Stomach (tissue), 9 donors: ENCODE data around the gene SHF. TPM values are rescaled to one million over a fixed set of nuclear protein-coding genes. Genes with fewer than 3 reads are reported as not detected.

Experiments used
- DNase-seq, 2 donors: peaks; one replicate each; pipeline versions ENCODE4 v3.0.0 to v3.0.0-alpha.2; 2013 to 2019
- H3K27ac ChIP-seq, 5 donors: fragments of 200-600 bp in 4 of 5; sonication (generic) in 4 of 5; one replicate each; pipeline ENCODE4 v1.5.1; 2013 to 2019; ENCODE audit warnings: mild to moderate bottlenecking in 1 of 5, moderate library complexity in 1 of 5
- H3K27me3 ChIP-seq, 3 donors: fragments of 200-600 bp; sonication (generic); one replicate each; pipeline ENCODE4 v1.5.1; 2017 to 2019; ENCODE audit warnings: mixed run types in 1 of 3
- H3K36me3 ChIP-seq, 4 donors: fragments of 200-600 bp; sonication (generic); 1 replicate in 3 of 4; 2 replicates in 1 of 4; pipeline ENCODE4 v1.5.1; 2016 to 2019
- H3K4me1 ChIP-seq, 4 donors: fragments of 200-600 bp; sonication (generic); one replicate each; pipeline ENCODE4 v1.5.1; 2016 to 2019
- H3K4me3 ChIP-seq, 4 donors: fragments of 200-600 bp; sonication (generic) in 3 of 4; one replicate each; pipeline ENCODE4 v1.5.1; 2016 to 2019; ENCODE audit warnings: mild to moderate bottlenecking in 1 of 4
- H3K9me3 ChIP-seq, 4 donors: fragments of 200-600 bp; sonication (generic); one replicate each; pipeline ENCODE4 v1.5.1; 2016 to 2019
- EP300 ChIP-seq: sonication (generic); formaldehyde crosslinking; IDR thresholded peaks from one replicate; pipeline ENCODE4 v1.6.1; 2017; ENCODE audit warnings: antibody characterized with exemption
- POLR2A ChIP-seq, 4 donors: fragments of 450-650 bp; IDR thresholded peaks; one replicate each; pipeline ENCODE4 v1.6.1; 2016; ENCODE audit warnings: antibody characterized with exemption in 4 of 4, control low read depth in 2 of 4, mild to moderate bottlenecking in 1 of 4, moderate library complexity in 1 of 4
- POLR2AphosphoS5 ChIP-seq, 3 donors: sonication (generic); formaldehyde crosslinking; IDR thresholded peaks; one replicate each; pipeline ENCODE4 v1.6.1; 2016; ENCODE audit warnings: antibody characterized with exemption in 3 of 3
- WGBS, 5 donors: extraction: QIAGEN DNeasy Blood & Tissue Kit in 3 of 5; methylation state at CpG; one replicate each; pipeline versions ENCODE4 v1.1.5 to v1.1.7; 2013 to 2018; 5-methylcytosine and 5-hydroxymethylcytosine counted together
- intact Hi-C: fragments of 100-400 bp; cut with DNase I; formaldehyde crosslinking; loops from one replicate; pipeline ENCODE4 v1.15.1; 2023; ENCODE audit warnings: low total_unique reads
- polyA plus RNA-seq, 3 donors: library from polyadenylated mRNA; stranded (reverse); fragments of 200-250 nt; gene quantifications; one replicate each; pipeline ENCODE4 v1.2.3, GENCODE V29; 2013
- total RNA-seq, 5 donors: library from RNA; depleted of rRNA; stranded (reverse); fragments of >200 nt; gene quantifications; one replicate each; pipeline versions ENCODE4 v1.1.0 to v1.2.3, GENCODE V29; 2014 to 2016
- TF ChIP-seq, protein P1 (sequence below), 7 experiments: fragments of 450-650 bp in 4 of 7; fragments of 200-600 bp in 3 of 7; sonication (generic) in 3 of 7; IDR thresholded peaks; one replicate each; pipeline ENCODE4 v1.5.1; 2016 to 2019; ENCODE audit warnings: antibody characterized with exemption in 7 of 7, control low read depth in 2 of 7, mild to moderate bottlenecking in 1 of 7
- donor health status: healthy with polysubstance abuse.
- donor health status: Bipolar disorder and iron deficiency.
- donor health status: healthy.

The SHF gene
- total and polyA plus RNA-seq, 8 donors = 0.43 to 15.9 (median 6.1) TPM

DNA sequence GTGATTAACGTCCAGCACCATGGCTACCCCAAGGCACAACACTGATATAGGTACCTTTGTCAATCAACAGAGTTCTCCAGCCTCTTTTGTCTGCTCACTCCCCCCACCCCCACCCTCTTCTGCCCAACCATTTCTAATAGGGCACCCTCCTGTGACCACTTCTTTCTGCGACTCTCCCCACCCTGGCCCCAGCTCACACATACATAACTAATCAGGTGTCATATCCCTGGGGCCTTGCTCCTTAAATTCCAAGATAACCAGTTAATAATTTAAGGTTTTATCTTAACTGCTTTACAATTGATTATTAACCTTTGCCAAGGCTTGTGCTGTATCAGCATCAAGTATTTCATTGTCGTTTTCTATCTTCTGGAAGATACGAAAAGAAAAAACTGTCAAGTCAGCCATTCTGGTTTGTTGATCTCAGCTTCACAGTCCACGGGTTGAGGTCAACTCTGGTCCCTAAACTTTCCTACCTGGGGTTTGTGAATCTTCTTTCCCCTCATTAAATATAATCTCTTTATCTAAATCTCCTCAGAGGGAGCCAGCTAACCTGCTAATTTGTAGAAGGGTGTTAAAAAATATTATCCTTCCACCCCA, 37.0 kb upstream of the SHF start:
- Histone ChIP-seq H3K27ac (peak overlapping the region in 1 of 5 donors; percentile 10), H3K9me3 (no peaks in the 10 kb centered on the region), H3K27me3 (peaks cover 0 to 11% (median 0%) of the 10 kb centered on the region in 3 donors), H3K4me3 (no peak overlapping the region), H3K4me1 (peaks cover 0 to 33% (median 7%) of the 10 kb centered on the region in 4 donors), H3K36me3 (no peaks in the 10 kb centered on the region)
- intact Hi-C loops = no loop called here
- DNase-seq = peak in 1 of 2 donors; percentile 70
- TF ChIP-seq POLR2AphosphoS5 (IDR thresholded peaks at IDR 0.05) = no peak
- TF ChIP-seq POLR2A (IDR thresholded peaks at IDR 0.05) = no peak
- TF ChIP-seq, protein P1, sequence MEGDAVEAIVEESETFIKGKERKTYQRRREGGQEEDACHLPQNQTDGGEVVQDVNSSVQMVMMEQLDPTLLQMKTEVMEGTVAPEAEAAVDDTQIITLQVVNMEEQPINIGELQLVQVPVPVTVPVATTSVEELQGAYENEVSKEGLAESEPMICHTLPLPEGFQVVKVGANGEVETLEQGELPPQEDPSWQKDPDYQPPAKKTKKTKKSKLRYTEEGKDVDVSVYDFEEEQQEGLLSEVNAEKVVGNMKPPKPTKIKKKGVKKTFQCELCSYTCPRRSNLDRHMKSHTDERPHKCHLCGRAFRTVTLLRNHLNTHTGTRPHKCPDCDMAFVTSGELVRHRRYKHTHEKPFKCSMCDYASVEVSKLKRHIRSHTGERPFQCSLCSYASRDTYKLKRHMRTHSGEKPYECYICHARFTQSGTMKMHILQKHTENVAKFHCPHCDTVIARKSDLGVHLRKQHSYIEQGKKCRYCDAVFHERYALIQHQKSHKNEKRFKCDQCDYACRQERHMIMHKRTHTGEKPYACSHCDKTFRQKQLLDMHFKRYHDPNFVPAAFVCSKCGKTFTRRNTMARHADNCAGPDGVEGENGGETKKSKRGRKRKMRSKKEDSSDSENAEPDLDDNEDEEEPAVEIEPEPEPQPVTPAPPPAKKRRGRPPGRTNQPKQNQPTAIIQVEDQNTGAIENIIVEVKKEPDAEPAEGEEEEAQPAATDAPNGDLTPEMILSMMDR (IDR thresholded peaks at IDR 0.05) = no peak
- TF ChIP-seq EP300 = no peak
- 22 to 35% (median 24%) methylated on average over 5 of the region's 5 CpGs for WGBS, 5 donors

GRCh38 chr15:45221967-45222366, 34.2 kb upstream of the SHF start:
- no peaks in the 10 kb centered on the region for H3K36me3 ChIP-seq
- TF ChIP-seq POLR2AphosphoS5 (IDR thresholded peaks at IDR 0.05) = no peak
- TF ChIP-seq EP300 = no peak
- TF ChIP-seq, protein P1 (IDR thresholded peaks at IDR 0.05) = no peak
- no peak overlapping the region for H3K4me3 ChIP-seq
- WGBS, 5 donors = 72 to 85% (median 79%) methylated on average over 4 of the region's 4 CpGs
- peaks cover 0 to 30% (median 14%) of the 10 kb centered on the region in 4 donors for H3K4me1 ChIP-seq
- H3K9me3 ChIP-seq = no peaks in the 10 kb centered on the region
- H3K27me3 ChIP-seq = peaks cover 0 to 24% (median 0%) of the 10 kb centered on the region in 3 donors
- no peak for DNase-seq
- intact Hi-C loops = no loop called here
- H3K27ac ChIP-seq = no peak overlapping the region

DNA sequence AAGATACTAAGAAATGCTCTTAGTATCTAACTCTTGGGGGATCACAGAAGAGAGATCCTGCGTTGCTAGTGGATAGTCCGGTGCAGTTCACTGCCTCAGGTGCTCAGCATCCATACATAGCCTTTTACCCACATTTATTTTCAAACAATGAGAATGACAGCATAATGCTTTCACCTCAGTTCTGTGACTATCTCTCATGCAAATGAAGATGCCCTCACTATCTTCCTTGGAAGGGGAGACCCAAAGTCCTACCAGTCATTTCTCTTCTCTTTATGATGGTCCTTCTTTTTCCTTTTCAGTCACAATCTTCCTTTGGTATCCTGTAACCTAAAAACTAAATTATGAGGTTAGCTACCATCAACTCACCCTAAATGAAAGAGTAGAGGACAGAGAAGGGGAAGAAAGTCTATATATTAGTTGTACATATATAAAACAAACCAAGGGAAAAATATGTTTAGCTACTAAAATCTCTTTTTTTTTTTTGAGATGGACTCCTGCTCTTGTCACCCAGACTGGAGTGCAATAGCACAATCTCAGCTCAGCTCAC, 33.4 kb upstream of the SHF start:
- Histone ChIP-seq H3K27me3 (peaks cover 0 to 24% (median 0%) of the 10 kb centered on the region in 3 donors), H3K9me3 (no peaks in the 10 kb centered on the region), H3K36me3 (no peaks in the 10 kb centered on the region), H3K27ac (no peak overlapping the region), H3K4me3 (no peak overlapping the region), H3K4me1 (peaks cover 0 to 30% (median 14%) of the 10 kb centered on the region in 4 donors)
- no peak for TF ChIP-seq POLR2A (IDR thresholded peaks at IDR 0.05)
- TF ChIP-seq EP300 = no peak
- TF ChIP-seq, protein P1 (IDR thresholded peaks at IDR 0.05) = no peak
- TF ChIP-seq POLR2AphosphoS5 (IDR thresholded peaks at IDR 0.05) = no peak
- 93 to 98% (median 95%) methylated on average over 2 of the region's 2 CpGs for WGBS, 5 donors
- DNase-seq = no peak
- intact Hi-C loops = no loop called here

GRCh38 chr15:45212493-45212892, 24.7 kb upstream of the SHF start:
- DNase-seq = no peak
- no peak overlapping the region for H3K4me3 ChIP-seq
- intact Hi-C loops = no loop called here
- TF ChIP-seq POLR2A (IDR thresholded peaks at IDR 0.05) = no peak
- TF ChIP-seq POLR2AphosphoS5 (IDR thresholded peaks at IDR 0.05) = no peak
- TF ChIP-seq, protein P1 (IDR thresholded peaks at IDR 0.05) = no peak
- TF ChIP-seq EP300 = no peak
- H3K4me1 ChIP-seq = peaks cover 0 to 4% (median 1%) of the 10 kb centered on the region in 4 donors
- WGBS, 5 donors = 60 to 86% (median 83%) methylated on average over 1 of the region's 1 CpG
- H3K9me3 ChIP-seq = no peaks in the 10 kb centered on the region
- H3K27me3 ChIP-seq = no peaks in the 10 kb centered on the region
- no peaks in the 10 kb centered on the region for H3K36me3 ChIP-seq
- no peak overlapping the region for H3K27ac ChIP-seq
